T-helper 1 cell treated with Interleukin-12 subunit alpha and Interleukin-12 subunit beta and Interleukin-4 antibody, amounts not matched to agents 30 μg/mL and 1 μg/mL, for 36 hours (primary cell): Measurements from ENCODE around the gene SOX15.
"Not testable (repeated sequence)": the region's sequence is repeated elsewhere in the genome, so short reads cannot be mapped to it uniquely, and the experiment has no call there.

Experiments
- H3K27ac Mint-ChIP-seq: one replicate; pipeline ENCODE4 v1.8.0; 2021; ENCODE audit warnings: mild to moderate bottlenecking, mixed read lengths
- H3K27me3 Mint-ChIP-seq: one replicate; pipeline ENCODE4 v1.8.0; 2021; ENCODE audit warnings: low read depth, mixed read lengths
- H3K36me3 Mint-ChIP-seq: one replicate; pipeline ENCODE4 v1.8.0; 2021; ENCODE audit warnings: low read depth, mixed read lengths
- H3K4me1 Mint-ChIP-seq: one replicate; pipeline ENCODE4 v1.8.0; 2021; ENCODE audit warnings: low read depth, mixed read lengths
- H3K4me3 Mint-ChIP-seq: one replicate; pipeline ENCODE4 v1.8.0; 2021; ENCODE audit warnings: mild to moderate bottlenecking, moderate library complexity, mixed read lengths
- H3K9me3 Mint-ChIP-seq: one replicate; pipeline ENCODE4 v1.8.0; 2021; ENCODE audit warnings: mixed read lengths

SOX15 gene

DNA sequence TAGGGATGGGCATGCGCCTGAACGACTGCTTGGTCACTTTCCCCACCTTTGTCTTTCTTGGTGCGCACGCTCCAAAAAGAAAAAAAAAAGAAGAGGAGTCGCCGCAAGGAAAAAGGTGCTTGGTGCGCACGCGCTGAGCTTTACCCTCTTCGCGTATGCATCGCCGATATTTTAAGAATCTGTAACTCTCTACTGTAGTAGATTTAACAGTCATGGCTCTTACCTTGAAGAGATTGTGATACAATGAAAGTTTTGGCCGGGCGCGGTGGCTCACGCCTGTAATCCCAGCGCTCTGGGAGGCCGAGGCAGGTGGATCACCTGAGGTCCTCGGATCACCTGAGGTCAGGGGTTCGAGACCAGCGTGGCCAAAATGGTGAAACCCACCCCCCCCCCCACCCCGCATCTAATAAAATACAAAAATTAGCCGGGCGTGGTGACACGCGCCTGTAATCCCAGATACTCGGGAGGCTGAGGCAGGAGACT lies 25.4 kb upstream of the SOX15 start:
- H3K36me3 Mint-ChIP-seq, result peaks cover 6% of the 10 kb centered on the region
- H3K4me3 Mint-ChIP-seq, result peak overlapping the region; percentile 81
- peaks cover 30% of the 10 kb centered on the region for H3K4me1 Mint-ChIP-seq
- no peaks in the 10 kb centered on the region for H3K9me3 Mint-ChIP-seq
- H3K27ac Mint-ChIP-seq, result peak overlapping the region; percentile 88
- no peaks in the 10 kb centered on the region for H3K27me3 Mint-ChIP-seq

DNA sequence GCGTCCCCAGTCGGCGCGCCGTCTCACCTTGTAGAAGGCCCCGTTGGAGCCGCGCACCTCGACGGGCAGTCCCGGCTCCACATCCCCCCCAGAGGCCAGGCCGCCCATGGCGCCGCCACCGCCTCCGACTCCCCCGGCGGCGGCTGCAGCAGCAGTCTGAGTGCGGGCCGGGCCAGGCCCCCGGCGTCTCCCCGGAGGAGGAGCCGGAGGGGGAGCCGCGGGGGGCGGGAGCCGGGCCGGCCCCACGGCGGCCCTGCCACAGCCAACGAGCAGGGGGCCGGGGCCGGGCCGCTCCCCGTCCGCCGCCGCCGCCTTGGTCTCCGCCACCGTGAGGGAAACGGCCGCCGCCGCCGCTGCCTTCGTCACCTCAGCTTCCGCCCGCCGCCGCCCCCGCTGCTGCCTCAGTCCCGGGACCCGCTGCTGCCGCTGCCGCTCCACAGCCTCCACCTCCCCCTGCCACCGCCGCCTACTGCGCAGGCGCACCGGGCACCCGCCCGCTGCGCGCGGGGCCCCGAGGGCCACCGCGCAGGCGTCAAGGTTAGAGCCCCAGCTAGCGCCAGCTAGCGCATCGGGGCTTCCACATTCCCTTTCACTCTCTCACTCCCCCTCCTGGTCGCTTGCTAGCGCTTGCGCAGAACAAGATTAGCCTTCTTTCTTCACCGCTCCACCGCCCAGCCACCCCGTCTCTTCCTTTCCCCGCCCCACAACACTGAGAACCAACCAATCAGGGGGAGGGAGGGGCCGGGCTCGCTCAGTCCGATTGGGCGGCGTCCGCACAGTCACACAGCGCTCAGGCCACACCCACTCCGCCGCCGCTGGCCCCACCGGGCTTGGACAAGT lies 24.8 kb upstream of the SOX15 start, which contains the start of gene FXR2:
FXR2 (minus strand) TSS at position 473 of the 840 bp plus-strand sequence; CDS start at position 108, 365 bp downstream.
- Mint-ChIP-seq H3K36me3 (peaks cover 6% of the 10 kb centered on the region), H3K27me3 (no peaks in the 10 kb centered on the region), H3K4me1 (peaks cover 30% of the 10 kb centered on the region), H3K9me3 (no peaks in the 10 kb centered on the region), H3K4me3 (peak within 1 kb of the TSS; percentile 93), H3K27ac (peak within 1 kb of the TSS; percentile 89)

DNA sequence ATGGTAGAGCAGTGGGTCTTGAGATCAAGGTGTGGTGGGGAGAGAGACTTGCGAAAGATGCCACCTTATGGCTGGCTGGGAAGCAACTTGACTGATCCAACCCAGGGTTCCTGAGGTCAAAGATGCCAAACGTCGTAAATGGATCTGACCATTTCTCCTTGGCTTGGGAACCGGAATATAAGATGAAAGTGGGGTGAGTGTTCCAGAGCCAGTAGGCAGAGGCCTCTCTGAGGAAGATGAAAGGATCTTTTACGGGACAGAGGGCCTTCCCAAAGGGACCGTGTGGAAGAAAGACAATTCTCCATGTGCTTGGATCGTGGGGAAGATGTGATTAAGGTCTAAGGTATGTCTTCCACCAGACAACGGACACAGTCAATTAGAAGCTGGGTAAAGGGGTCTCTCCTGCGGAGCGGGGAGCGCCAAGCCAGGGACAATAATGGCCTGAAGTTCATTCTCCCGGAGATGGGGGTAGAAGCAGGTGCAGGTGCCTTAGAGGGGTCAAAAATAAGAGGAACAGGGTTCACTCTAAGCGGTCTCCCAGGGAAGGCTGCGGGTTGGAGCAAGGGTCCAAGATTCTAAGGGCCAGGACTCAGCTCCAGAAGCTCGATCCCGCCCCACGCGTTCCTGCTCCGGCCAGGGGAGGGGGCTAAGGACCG lies 24.0 kb upstream of the SOX15 start:
- no peaks in the 10 kb centered on the region for H3K9me3 Mint-ChIP-seq
- H3K4me3 Mint-ChIP-seq, result peak overlapping the region; percentile 93
- H3K27ac Mint-ChIP-seq, result peak overlapping the region; percentile 89
- H3K4me1 Mint-ChIP-seq, result peaks cover 34% of the 10 kb centered on the region
- H3K27me3 Mint-ChIP-seq, result no peaks in the 10 kb centered on the region
- peaks cover 6% of the 10 kb centered on the region for H3K36me3 Mint-ChIP-seq

DNA sequence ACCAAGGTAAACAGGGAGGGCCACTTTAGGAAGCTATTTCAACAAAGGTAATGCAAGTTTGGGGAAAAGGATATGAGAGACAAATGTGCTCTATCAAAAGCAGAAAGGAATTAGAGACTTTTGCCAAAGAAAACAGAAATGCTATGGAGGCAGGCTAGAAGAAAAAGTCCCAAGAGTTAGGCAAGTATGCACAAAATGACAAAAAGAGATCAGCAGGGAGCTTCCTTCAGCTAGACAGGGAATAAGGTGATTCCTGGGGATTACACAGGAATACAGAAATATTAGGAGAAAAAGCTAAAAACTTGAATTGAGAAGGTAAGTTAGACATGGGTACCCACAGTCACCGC lies 22.4 kb upstream of the SOX15 start:
- Mint-ChIP-seq H3K4me3 (peak overlapping the region; percentile 64), H3K27ac (no peak overlapping the region), H3K36me3 (peaks cover 6% of the 10 kb centered on the region), H3K27me3 (no peaks in the 10 kb centered on the region), H3K4me1 (peaks cover 30% of the 10 kb centered on the region), H3K9me3 (no peaks in the 10 kb centered on the region)

DNA sequence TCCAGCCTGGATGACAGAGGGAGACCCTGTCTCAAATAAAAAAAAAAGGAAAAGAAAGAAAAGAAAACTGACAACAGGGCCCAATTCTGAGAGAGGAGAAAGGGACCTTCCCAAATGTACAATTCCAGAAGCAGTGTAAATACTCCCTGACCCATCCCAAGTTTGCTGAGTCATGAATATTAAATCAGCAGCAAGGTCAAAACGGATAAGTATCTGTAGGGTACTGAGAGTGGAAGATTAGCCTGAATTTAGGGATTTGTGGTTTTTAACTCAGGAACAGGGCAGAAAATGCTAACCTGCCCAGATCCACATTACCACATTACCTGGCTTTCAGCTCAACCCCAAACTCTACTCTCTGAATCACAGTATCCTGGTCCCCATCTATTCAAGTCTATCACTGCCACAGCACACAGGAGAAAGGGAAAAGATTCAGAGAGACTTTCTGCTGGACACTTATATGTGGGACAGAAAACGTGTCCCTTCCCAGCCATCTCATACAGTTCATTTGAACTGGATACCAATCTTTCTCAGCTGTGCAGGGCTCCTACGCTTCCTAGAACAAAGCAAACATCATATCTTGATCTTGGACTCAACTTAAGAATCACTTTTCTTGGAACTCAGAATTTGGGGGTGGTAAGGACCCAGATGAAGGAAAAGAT lies 21.9 kb upstream of the SOX15 start:
- Mint-ChIP-seq H3K4me3 (peak overlapping the region; percentile 64), H3K9me3 (no peaks in the 10 kb centered on the region)

DNA sequence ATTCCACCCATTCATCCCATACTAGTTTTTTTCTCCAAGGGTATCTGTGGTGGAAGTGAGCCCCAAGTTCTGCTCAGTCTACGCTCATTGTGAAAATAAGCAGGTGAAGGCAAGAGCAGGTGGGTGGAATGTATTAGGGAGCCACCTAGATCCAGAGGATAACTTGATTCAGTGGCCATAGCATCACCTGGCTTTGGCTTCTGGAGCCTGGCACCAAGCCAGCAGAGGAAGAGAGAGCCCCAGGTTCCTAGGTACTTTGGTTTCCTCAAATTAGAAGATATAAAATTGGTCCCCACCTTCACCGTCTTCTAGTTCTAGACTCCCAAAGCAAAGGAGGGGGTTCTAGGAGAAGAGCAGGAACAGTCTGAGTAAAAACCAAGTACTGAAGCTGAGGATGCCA lies 20.7 kb upstream of the SOX15 start:
- Mint-ChIP-seq H3K27ac (no peak overlapping the region), H3K36me3 (peaks cover 13% of the 10 kb centered on the region), H3K4me1 (peaks cover 32% of the 10 kb centered on the region), H3K4me3 (no peak overlapping the region), H3K27me3 (no peaks in the 10 kb centered on the region), H3K9me3 (no peaks in the 10 kb centered on the region)

More for the DNA sequence above, 21.9 kb upstream of the SOX15 start:
- peaks cover 6% of the 10 kb centered on the region for H3K36me3 Mint-ChIP-seq
- H3K27ac Mint-ChIP-seq, result no peak overlapping the region
- peaks cover 30% of the 10 kb centered on the region for H3K4me1 Mint-ChIP-seq
- no peaks in the 10 kb centered on the region for H3K27me3 Mint-ChIP-seq

DNA sequence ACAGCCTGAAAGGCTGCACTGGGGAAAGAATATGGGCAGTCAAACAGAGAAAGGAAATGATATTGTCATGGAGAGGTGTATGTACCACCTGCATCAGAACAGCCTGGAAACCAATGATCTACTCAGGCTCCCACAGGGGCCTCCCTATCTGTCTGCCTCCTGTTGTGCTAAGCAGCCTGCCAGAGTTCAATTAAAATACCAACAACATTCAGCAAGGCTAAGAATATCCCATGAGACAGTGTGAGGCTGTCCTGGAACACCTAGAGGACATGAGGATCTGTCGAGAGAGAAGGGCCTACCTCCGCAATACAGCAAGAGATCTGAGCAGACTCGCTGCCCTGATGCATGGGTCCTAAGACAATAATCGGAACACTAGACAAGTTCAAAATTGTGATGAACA lies 16.4 kb upstream of the SOX15 start:
- H3K36me3 Mint-ChIP-seq, result peaks cover 26% of the 10 kb centered on the region
- H3K4me3 Mint-ChIP-seq, result no peak overlapping the region
- peaks cover 8% of the 10 kb centered on the region for H3K4me1 Mint-ChIP-seq
- H3K9me3 Mint-ChIP-seq, result no peaks in the 10 kb centered on the region
- no peaks in the 10 kb centered on the region for H3K27me3 Mint-ChIP-seq
- no peak overlapping the region for H3K27ac Mint-ChIP-seq

DNA sequence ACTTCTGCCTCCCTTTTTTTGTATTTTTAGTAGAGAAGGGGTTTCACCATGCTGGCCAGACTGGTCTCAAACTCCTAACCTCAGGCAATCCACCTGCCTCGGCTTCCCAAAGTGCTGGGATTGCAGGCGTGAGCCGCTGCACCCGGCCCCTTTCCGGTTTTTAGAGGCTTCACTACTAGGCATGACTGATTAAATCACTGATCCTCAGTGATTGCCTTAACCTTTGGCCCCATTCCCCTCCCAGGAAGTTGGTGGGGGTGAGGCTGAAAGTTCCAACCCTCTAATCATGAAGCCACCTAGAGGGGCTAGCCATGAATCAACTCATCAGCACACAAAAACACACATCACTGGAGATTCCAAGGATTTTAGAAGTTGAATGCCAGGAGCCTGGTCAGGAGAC lies 7.7 kb upstream of the SOX15 start:
- not testable (repeated sequence) for H3K27me3 Mint-ChIP-seq, H3K4me3 Mint-ChIP-seq, H3K27ac Mint-ChIP-seq, H3K4me1 Mint-ChIP-seq, H3K9me3 Mint-ChIP-seq
- peaks cover 38% of the 10 kb centered on the region for H3K36me3 Mint-ChIP-seq

DNA sequence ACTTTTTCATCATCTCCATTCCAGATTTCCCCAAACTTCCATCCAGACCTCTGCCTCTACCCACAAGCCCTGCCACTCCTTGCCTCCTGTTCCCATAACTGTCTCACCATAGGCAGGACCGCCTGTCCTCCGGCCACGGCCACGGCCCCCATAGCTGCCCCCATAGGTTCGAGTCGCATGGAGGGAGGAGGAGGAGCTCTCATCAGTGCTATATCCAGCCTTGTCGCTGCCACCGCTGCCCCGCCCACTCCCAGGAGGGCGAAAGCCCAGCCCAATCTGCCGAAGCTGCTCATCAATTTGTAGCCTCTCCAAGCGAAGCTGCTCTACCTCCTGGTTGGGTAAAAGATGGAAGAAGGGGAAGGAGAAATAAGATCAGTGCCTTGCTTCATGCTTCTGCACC lies 3.4 kb upstream of the SOX15 start:
- H3K36me3 Mint-ChIP-seq, result peaks cover 39% of the 10 kb centered on the region
- H3K27me3 Mint-ChIP-seq, result no peaks in the 10 kb centered on the region
- no peak overlapping the region for H3K4me3 Mint-ChIP-seq
- no peaks in the 10 kb centered on the region for H3K9me3 Mint-ChIP-seq
- H3K27ac Mint-ChIP-seq, result no peak overlapping the region
- H3K4me1 Mint-ChIP-seq, result no peaks in the 10 kb centered on the region

DNA sequence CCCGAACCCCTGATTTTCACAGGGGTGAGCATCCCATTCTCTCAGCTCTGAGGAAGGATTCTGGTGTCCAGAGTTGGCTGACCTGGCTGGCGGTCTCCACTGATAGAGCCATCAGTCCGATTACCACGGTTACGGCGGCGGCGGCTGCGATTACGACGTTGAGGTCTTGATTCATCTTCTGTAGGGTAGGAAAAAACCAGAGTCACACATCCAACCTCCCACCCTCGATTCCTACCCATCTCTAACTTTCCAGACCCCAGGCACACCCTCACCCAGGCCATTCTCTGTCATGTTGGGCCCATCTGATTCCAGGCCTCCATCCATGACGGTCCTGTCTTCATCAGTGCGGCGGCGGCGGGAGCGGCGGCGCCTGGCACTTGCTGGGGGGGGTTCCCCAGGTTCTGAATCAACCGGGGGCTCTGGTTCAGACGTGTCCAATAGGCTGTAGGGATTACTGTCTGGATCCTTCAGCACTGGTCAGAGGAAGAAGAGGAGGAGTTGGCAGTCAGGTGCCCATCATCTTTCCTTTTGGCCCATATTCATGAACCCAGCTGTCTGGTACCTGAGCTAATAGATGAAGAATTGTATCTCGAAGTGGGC lies 2.6 kb upstream of the SOX15 start:
- no peak overlapping the region for H3K27ac Mint-ChIP-seq
- peaks cover under 1% of the 10 kb centered on the region for H3K4me1 Mint-ChIP-seq
- peaks cover 43% of the 10 kb centered on the region for H3K36me3 Mint-ChIP-seq
- H3K9me3 Mint-ChIP-seq, result no peaks in the 10 kb centered on the region
- no peak overlapping the region for H3K4me3 Mint-ChIP-seq
- no peaks in the 10 kb centered on the region for H3K27me3 Mint-ChIP-seq

DNA sequence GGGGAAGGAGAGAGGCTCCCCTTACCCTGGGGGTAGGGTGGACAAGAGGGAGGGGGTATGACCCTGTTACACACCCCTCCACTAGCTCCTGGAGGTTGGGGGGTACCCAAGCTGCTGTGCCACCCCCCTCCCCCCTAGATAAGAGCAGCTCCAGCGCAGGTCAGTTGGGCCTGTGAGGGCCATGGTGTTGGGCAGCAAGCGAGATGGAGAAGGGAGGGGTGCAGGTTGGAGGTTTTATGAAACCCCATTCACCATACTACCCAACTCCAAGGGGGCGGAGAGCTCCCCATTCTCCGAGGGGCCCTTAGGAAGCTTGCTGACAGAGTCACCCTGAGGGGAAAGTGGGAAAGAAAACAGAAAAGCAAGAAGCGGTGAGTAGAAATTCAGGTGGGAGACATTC lies 1.7 kb upstream of the SOX15 start:
- Mint-ChIP-seq H3K9me3 (no peaks in the 10 kb centered on the region), H3K27ac (no peak overlapping the region), H3K4me3 (no peak overlapping the region), H3K4me1 (peaks cover 6% of the 10 kb centered on the region), H3K27me3 (no peaks in the 10 kb centered on the region), H3K36me3 (peaks cover 46% of the 10 kb centered on the region)

DNA sequence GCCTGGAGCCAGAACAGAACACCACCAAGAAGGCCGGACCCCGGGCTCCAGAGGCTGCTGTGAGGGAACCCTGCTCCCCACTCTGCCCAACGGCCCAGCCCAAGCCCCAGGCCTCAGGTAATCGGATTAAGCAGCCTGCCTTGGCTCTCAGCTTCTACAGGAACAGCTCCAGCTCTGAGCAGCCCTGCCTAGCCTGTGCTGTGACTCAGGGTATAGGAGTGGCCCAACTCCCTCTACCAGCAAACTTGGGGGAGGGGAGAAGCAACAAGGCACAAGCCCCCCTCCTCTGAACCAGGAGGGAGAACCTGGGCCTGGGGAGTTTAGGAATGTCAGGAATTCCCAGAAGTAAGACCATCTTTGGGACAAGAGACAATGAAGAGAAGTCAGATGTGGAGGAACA lies 849 bp upstream of the SOX15 start:
- Mint-ChIP-seq H3K36me3 (peaks cover 44% of the 10 kb centered on the region), H3K9me3 (no peaks in the 10 kb centered on the region), H3K4me1 (peaks cover 7% of the 10 kb centered on the region), H3K4me3 (no peak overlapping the region), H3K27ac (no peak overlapping the region), H3K27me3 (no peaks in the 10 kb centered on the region)

DNA sequence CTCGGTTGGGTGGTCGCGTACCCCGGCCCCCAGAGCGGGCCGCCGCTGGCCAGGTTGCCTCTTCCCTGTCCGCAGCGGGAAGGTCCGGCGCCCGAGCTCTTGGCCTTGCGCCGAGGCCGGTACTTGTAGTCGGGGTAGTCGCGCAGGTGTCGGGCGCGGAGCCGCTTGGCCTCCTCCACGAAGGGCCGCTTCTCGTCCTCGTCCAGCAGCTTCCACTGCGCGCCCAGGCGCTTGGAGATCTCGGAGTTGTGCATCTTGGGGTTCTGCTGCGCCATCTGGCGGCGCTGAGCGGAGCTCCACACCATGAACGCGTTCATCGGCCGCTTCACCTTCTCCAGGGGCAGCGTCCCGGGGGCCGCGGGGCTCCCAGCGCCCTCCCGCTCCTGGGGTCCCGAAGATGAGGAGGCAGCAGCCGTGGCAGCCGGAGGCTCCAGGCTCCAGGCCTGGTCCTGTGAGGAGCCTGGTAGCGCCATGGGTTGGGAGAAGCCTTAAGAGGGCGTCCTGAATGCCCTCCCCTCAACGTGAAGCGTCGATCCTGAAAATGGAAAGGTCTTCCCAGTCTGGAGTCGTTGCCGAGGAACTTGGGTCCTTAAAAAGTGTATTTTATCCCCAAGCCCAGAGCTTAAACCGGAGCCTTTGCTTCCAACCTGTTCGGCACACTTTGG lies 558 bp downstream of the SOX15 start:
- H3K9me3 Mint-ChIP-seq, result no peaks in the 10 kb centered on the region

DNA sequence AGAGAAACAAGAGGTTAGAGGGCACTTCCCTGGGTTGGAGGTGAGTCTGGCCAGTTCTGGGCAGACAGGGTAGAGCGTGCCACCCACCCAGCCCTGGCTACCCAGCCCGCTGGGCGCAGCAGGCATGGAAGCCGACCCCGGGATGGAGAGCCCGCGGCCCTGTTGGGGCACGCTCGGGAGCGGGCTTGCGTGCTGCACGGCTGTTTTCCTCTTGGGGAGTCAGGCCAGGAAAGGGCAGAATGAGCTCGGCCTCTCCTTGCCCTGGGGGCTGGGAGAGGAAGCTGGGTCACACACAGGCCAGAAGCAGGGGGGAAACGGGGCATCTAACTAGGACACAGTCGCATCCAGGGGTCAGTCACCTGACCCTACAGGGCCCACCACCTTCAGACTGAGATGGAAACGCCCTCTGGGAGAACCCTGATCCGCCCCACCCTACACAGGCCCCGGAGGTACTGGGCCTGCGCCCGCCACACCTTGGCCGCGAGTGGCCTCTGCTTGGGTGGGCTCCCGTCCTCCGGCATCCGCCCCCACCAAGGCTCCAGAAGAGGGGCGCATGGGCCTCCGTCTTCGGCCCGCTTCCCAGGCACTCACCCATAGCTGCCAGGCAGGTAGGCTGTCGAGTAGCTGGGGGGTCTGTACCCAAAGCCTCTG lies 1.2 kb downstream of the SOX15 start:
- H3K4me3 Mint-ChIP-seq, result no peak overlapping the region
- no peaks in the 10 kb centered on the region for H3K9me3 Mint-ChIP-seq
- H3K36me3 Mint-ChIP-seq, result peaks cover 31% of the 10 kb centered on the region
- peaks cover 13% of the 10 kb centered on the region for H3K4me1 Mint-ChIP-seq
- no peaks in the 10 kb centered on the region for H3K27me3 Mint-ChIP-seq
- no peak overlapping the region for H3K27ac Mint-ChIP-seq

More for the DNA sequence above, 558 bp downstream of the SOX15 start:
- Mint-ChIP-seq H3K27me3 (no peaks in the 10 kb centered on the region), H3K4me3 (no peak overlapping the region), H3K4me1 (peaks cover 12% of the 10 kb centered on the region), H3K27ac (no peak overlapping the region), H3K36me3 (peaks cover 36% of the 10 kb centered on the region)
